K562 (cell line): Measurements from ENCODE around the gene ACTR3C.
"Not testable (repeated sequence)": the region's sequence is repeated elsewhere in the genome, so short reads cannot be mapped to it uniquely, and the experiment has no call there.

ENCODE experiments used
- GABPB1 ChIP-seq: sonication (generic); formaldehyde crosslinking; IDR thresholded peaks from 2 replicates; pipeline ENCODE4 v1.8.0; 2022; ENCODE audit warnings: mild to moderate bottlenecking, missing genetic modification reagents
- YY1 ChIP-seq, 3 experiments: IDR thresholded peaks; 2 replicates each; pipeline ENCODE4 v1.6.1; 2011; ENCODE audit warnings: low read length in 2 of 3, mild to moderate bottlenecking in 2 of 3, moderate library complexity in 2 of 3, borderline replicate concordance in 1 of 3, control low read depth in 1 of 3, low read depth in 1 of 3; ENCODE audit not compliant: insufficient read depth in 3 of 3, insufficient replicate concordance in 2 of 3, control insufficient read depth in 1 of 3, insufficient read length in 1 of 3; ENCODE audit errors: extremely low read depth in 1 of 3
- ZKSCAN8 ChIP-seq: fragments of 200-800 bp; sonication (Bioruptor generic); IDR thresholded peaks from 2 replicates; pipeline ENCODE4 v1.6.1; 2016; ENCODE audit warnings: missing genetic modification characterization, missing compliant biosample characterization

DNA sequence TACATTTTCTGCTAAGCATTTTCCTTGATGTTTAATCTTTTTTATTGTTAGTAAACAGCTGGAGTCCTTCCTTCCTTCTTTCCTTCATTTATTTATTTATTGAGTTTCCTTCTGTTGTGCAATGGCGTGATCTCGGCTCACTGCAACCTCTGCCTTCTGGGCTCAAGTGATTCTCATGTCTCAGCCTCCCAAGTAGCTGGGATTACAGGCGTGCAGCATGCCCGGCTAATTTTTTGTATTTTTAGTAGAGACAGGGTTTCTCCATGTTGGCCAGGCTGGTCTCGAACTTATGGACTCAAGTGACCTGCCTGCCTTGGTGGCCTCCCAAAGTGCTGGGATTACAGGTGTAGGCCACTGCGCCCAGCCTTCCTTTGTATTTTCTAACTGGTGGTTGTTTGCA is 6.4 kb downstream of the ACTR3C start:
- TF ChIP-seq GABPB1 (CRISPR knock-in tag); ZKSCAN8 (CRISPR knock-in tag); YY1 (IDR thresholded peaks at IDR 0.05; ENCODE audit: borderline replicate concordance in 1 of 3, control insufficient read depth in 1 of 3, extremely low read depth in 1 of 3, insufficient read depth in 3 of 3, insufficient read length in 1 of 3, insufficient replicate concordance in 2 of 3, low read depth in 1 of 3, low read length in 2 of 3): not testable (repeated sequence)
